HCT116 (cell line): ENCODE data around the gene FA2H. TPM values are rescaled to one million over a fixed set of nuclear protein-coding genes. Genes with fewer than 3 reads are reported as not detected.

ENCODE experiments used
- ATAC-seq: fragments of 200-7000 bp; cut with Tn5 transposase; 2 replicates; pipeline ENCODE4 v1.9.1; 2020; ENCODE audit warnings: mild to moderate bottlenecking, moderate library complexity
- BruUV-seq: library from RNA; stranded (reverse); fragments of 400-500 nt; replicated peaks from 2 replicates; lab custom pipeline; 2021; lab: Mats Ljungman, UMichigan
- CTCF ChIA-PET: fragments of 300-600 bp; sonication (Branson Sonifier 250); formaldehyde crosslinking; loops from one replicate; lab custom pipeline; 2021; ENCODE audit warnings: antibody characterized with exemption; lab: Charles Lee
- POLR2A ChIA-PET: fragments of 300-600, 350-600 bp; sonication (Branson Sonifier 250); formaldehyde crosslinking; loops from one replicate; lab custom pipeline; 2021; ENCODE audit warnings: antibody characterized with exemption; lab: Charles Lee
- RAD21 ChIA-PET, 2 experiments: fragments of 300-600 bp; sonication (Branson Sonifier 250); formaldehyde crosslinking; loops; one replicate each; lab custom pipeline; 2023; ENCODE audit warnings: low total read pairs in 2 of 2; ENCODE audit not compliant: uncharacterized antibody in 2 of 2, unreplicated experiment in 2 of 2, low non-redundant PET in 1 of 2; lab: Charles Lee
- DNase-seq: peaks from one replicate; pipeline ENCODE4 v3.0.0-alpha.2; 2010; ENCODE audit warnings: low read depth, low spot score
- H2AFZ ChIP-seq: fragments of 200-600 bp; shearing (Covaris generic), sonication (generic); 2 replicates; pipeline ENCODE4 v1.6.1; 2017; ENCODE audit warnings: low read depth, mixed run types, mixed read lengths, antibody characterized with exemption, low read length; ENCODE audit not compliant: poor library complexity, severe bottlenecking
- H3K27ac ChIP-seq: 2 replicates; pipeline ENCODE4 v1.5.1; 2012; ENCODE audit warnings: low read depth, low read length
- H3K27me3 ChIP-seq: fragments of 200-600 bp; sonication (generic); 2 replicates; pipeline ENCODE4 v1.6.1; 2016; ENCODE audit warnings: mixed run types, low read length, mixed read lengths; ENCODE audit not compliant: insufficient read depth
- H3K36me3 ChIP-seq, 2 experiments: fragments of 200-500 bp in 1 of 2; fragments of 200-600 bp in 1 of 2; sonication (Bioruptor generic) in 1 of 2; sonication (generic) in 1 of 2; 2 replicates each; pipeline versions ENCODE4 v1.5.1 to v1.6.1; 2014 to 2016; ENCODE audit warnings: low read length in 2 of 2, inconsistent platforms in 1 of 2, mixed read lengths in 1 of 2, mixed run types in 1 of 2; ENCODE audit not compliant: insufficient read depth in 2 of 2, control insufficient read depth in 1 of 2
- H3K4me1 ChIP-seq, 2 experiments: fragments of 200-600 bp in 1 of 2; sonication (generic) in 1 of 2; 2 replicates each; pipeline versions ENCODE4 v1.5.1 to v1.6.1; 2012 to 2017; ENCODE audit warnings: low read length in 2 of 2, inconsistent platforms in 1 of 2, mild to moderate bottlenecking in 1 of 2, mixed read lengths in 1 of 2, mixed run types in 1 of 2, moderate library complexity in 1 of 2; ENCODE audit not compliant: insufficient read depth in 2 of 2, control insufficient read depth in 1 of 2
- H3K4me2 ChIP-seq: fragments of 200-600 bp; sonication (generic); 2 replicates; pipeline ENCODE4 v1.6.1; 2017; ENCODE audit warnings: mixed run types, low read length, mixed read lengths
- H3K4me3 ChIP-seq, 2 experiments: fragments of 200-600 bp in 1 of 2; sonication (generic) in 1 of 2; replicated peaks in 1 of 2; 2 replicates each; pipeline ENCODE4 v1.5.1; 2011 to 2016; ENCODE audit warnings: low read length in 2 of 2, control low read depth in 1 of 2, low read depth in 1 of 2, mild to moderate bottlenecking in 1 of 2, mixed read lengths in 1 of 2, mixed run types in 1 of 2
- H3K79me2 ChIP-seq: fragments of 200-600 bp; sonication (generic); 2 replicates; pipeline ENCODE4 v1.6.1; 2017; ENCODE audit warnings: mild to moderate bottlenecking, mixed run types, low read length, moderate library complexity, mixed read lengths; ENCODE audit not compliant: insufficient read depth
- H3K9ac ChIP-seq: fragments of 200-600 bp; sonication (generic); 2 replicates; pipeline ENCODE4 v1.6.1; 2016; ENCODE audit warnings: low read length, mixed read lengths
- H3K9me2 ChIP-seq: fragments of 200-600 bp; sonication (generic), shearing (Covaris generic); 2 replicates; pipeline ENCODE4 v1.6.1; 2017; ENCODE audit warnings: mixed run types, mild to moderate bottlenecking, moderate library complexity; ENCODE audit not compliant: insufficient read depth
- H3K9me3 ChIP-seq, 2 experiments: fragments of 200-500 bp in 1 of 2; fragments of 200-600 bp in 1 of 2; sonication (Bioruptor generic) in 1 of 2; sonication (generic) in 1 of 2; 2 replicates each; pipeline ENCODE4 v1.6.1; 2014 to 2017; ENCODE audit warnings: low read length in 2 of 2, mixed read lengths in 2 of 2, inconsistent platforms in 1 of 2, low read depth in 1 of 2, mild to moderate bottlenecking in 1 of 2, mixed run types in 1 of 2, moderate library complexity in 1 of 2; ENCODE audit not compliant: control insufficient read depth in 1 of 2, insufficient read depth in 1 of 2
- H4K20me1 ChIP-seq: fragments of 200-600 bp; sonication (generic), shearing (Covaris generic); 2 replicates; pipeline ENCODE4 v1.6.1; 2017; ENCODE audit warnings: mixed run types, mild to moderate bottlenecking, moderate library complexity; ENCODE audit not compliant: insufficient read depth
- CEBPB ChIP-seq: IDR thresholded peaks from 2 replicates; pipeline ENCODE4 v1.6.1; 2012; ENCODE audit warnings: low read depth
- EGR1 ChIP-seq: IDR thresholded peaks from 2 replicates; pipeline ENCODE4 v1.6.1; 2012; ENCODE audit warnings: low read depth
- ELF1 ChIP-seq: IDR thresholded peaks from 2 replicates; pipeline ENCODE4 v1.6.1; 2012; ENCODE audit warnings: low read depth, borderline replicate concordance
- EZH2phosphoT487 ChIP-seq: fragments of 200-600 bp; IDR thresholded peaks from 2 replicates; pipeline ENCODE4 v1.6.1; 2018; ENCODE audit warnings: antibody characterized with exemption, borderline replicate concordance
- FOSL1 ChIP-seq: IDR thresholded peaks from 2 replicates; pipeline ENCODE4 v1.6.1; 2012; ENCODE audit warnings: low read depth
- JUND ChIP-seq: IDR thresholded peaks from 2 replicates; pipeline ENCODE4 v1.6.1; 2012
- POLR2A ChIP-seq: IDR thresholded peaks from 2 replicates; pipeline ENCODE4 v1.7.0; 2011; ENCODE audit warnings: borderline replicate concordance; ENCODE audit not compliant: insufficient read depth, insufficient read length; ENCODE audit errors: extremely low read depth
- SP1 ChIP-seq: IDR thresholded peaks from 2 replicates; pipeline ENCODE4 v1.6.1; 2012; ENCODE audit warnings: low read depth
- SRF ChIP-seq: IDR thresholded peaks from 2 replicates; pipeline ENCODE4 v1.6.1; 2012; ENCODE audit warnings: low read depth
- TCF7L2 ChIP-seq: IDR thresholded peaks from 2 replicates; pipeline ENCODE4 v1.7.0; 2011; ENCODE audit warnings: borderline replicate concordance, inconsistent platforms; ENCODE audit not compliant: insufficient read depth, insufficient read length; ENCODE audit errors: extremely low read depth
- YY1 ChIP-seq: IDR thresholded peaks from 2 replicates; pipeline ENCODE4 v1.6.1; 2011; ENCODE audit warnings: low read length, low read depth, moderate library complexity, mild to moderate bottlenecking; ENCODE audit not compliant: insufficient replicate concordance; ENCODE audit errors: extremely low read depth
- ZFX ChIP-seq: fragments of 450-650 bp; IDR thresholded peaks from 2 replicates; pipeline ENCODE4 v1.6.1; 2017
- intact Hi-C: fragments of 100-400 bp; cut with micrococcal nuclease; formaldehyde crosslinking; loops from 2 replicates; pipeline ENCODE4 v1.10.0; 2022
- total RNA-seq: library from RNA; stranded (reverse); gene quantifications from one replicate; pipeline ENCODE4 v1.2.1, GENCODE V29; 2021; ENCODE audit not compliant: unreplicated experiment
- TF ChIP-seq, protein P1 (sequence below): IDR thresholded peaks from 2 replicates; pipeline ENCODE4 v1.6.1; 2011; ENCODE audit warnings: mild to moderate bottlenecking, low read length, moderate library complexity; ENCODE audit not compliant: insufficient replicate concordance; ENCODE audit errors: extremely low read depth
- TF ChIP-seq, protein P2 (sequence below): IDR thresholded peaks from 2 replicates; pipeline ENCODE4 v1.6.1; 2012

FA2H gene
- total RNA-seq, 1 experiment from 2014 or later, result 11.1 TPM

DNA sequence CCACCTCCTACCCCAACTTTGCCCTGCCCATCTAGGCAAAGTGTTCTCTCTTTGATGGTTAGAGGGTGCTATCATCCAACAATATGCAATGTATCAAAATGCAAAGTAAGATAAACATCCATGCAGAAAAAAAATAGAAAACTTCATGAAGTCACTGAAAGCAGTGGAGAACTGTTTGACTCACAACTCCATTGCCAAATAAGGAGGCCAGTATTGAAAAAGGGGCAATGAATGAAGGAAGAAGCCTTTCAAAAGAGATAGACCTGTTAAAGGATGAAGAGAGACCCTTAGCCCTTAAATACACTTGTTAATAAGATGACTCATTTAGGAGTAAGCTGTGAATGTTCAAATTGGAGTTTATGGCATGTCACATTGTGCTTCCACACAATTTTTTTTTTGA, 13.0 kb downstream of the FA2H start:
- TF ChIP-seq POLR2A, result no peak
- TF ChIP-seq, protein P1, sequence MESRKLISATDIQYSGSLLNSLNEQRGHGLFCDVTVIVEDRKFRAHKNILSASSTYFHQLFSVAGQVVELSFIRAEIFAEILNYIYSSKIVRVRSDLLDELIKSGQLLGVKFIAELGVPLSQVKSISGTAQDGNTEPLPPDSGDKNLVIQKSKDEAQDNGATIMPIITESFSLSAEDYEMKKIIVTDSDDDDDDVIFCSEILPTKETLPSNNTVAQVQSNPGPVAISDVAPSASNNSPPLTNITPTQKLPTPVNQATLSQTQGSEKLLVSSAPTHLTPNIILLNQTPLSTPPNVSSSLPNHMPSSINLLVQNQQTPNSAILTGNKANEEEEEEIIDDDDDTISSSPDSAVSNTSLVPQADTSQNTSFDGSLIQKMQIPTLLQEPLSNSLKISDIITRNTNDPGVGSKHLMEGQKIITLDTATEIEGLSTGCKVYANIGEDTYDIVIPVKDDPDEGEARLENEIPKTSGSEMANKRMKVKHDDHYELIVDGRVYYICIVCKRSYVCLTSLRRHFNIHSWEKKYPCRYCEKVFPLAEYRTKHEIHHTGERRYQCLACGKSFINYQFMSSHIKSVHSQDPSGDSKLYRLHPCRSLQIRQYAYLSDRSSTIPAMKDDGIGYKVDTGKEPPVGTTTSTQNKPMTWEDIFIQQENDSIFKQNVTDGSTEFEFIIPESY, result no peak
- no peak for TF ChIP-seq TCF7L2
- TF ChIP-seq, protein P2, sequence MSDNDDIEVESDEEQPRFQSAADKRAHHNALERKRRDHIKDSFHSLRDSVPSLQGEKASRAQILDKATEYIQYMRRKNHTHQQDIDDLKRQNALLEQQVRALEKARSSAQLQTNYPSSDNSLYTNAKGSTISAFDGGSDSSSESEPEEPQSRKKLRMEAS, result no peak
- TF ChIP-seq YY1, result no peak
- no peak for TF ChIP-seq CEBPB
- no peak for TF ChIP-seq ZFX
- no peak for TF ChIP-seq SRF
- TF ChIP-seq EGR1, result no peak
- TF ChIP-seq JUND, result no peak
- no peak for TF ChIP-seq FOSL1
- no peak for TF ChIP-seq SP1
- TF ChIP-seq EZH2phosphoT487, result no peak
- no peak for TF ChIP-seq ELF1
- no peak for DNase-seq
- Histone ChIP-seq H3K9ac (no peak overlapping the region), H3K79me2 (no peaks in the 10 kb centered on the region), H4K20me1 (no peaks in the 10 kb centered on the region), H3K4me3 (no peak overlapping the region), H3K27ac (no peak overlapping the region), H3K9me2 (no peaks in the 10 kb centered on the region), H3K9me3 (no peaks in the 10 kb centered on the region), H2AFZ (no peak overlapping the region), H3K4me1 (peaks cover 0 to 3% of the 10 kb centered on the region in 2 experiments; a peak in 1 of 4 replicates), H3K4me2 (no peak overlapping the region), H3K27me3 (no peaks in the 10 kb centered on the region), H3K36me3 (no peaks in the 10 kb centered on the region)
- POLR2A ChIA-PET, result no interaction called here
- RAD21 ChIA-PET, result no interaction called here
- intact Hi-C loops, result no loop called here
- no TSS peak for BruUV-seq
- CTCF ChIA-PET, result no interaction called here
- no peak for ATAC-seq
